Endothelial cell of umbilical vein (primary cell): ENCODE data around the gene STARD9. TPM values are rescaled to one million over a fixed set of nuclear protein-coding genes. Genes with fewer than 3 reads are reported as not detected.

Source experiments
- BruUV-seq: library from RNA; stranded (reverse); fragments of 400-500 nt; replicated peaks from 2 replicates; lab custom pipeline; 2021; lab: Mats Ljungman, UMichigan
- CTCF ChIA-PET: fragments of 300-600, 350-600 bp; sonication (Branson Sonifier 250); formaldehyde crosslinking; loops from one replicate; lab custom pipeline; 2021; ENCODE audit warnings: antibody characterized with exemption, inconsistent platforms; lab: Charles Lee
- POLR2A ChIA-PET: fragments of 300-600, 350-600 bp; sonication (Branson Sonifier 250); formaldehyde crosslinking; loops from one replicate; lab custom pipeline; 2021; ENCODE audit warnings: antibody characterized with exemption, inconsistent platforms; lab: Charles Lee
- DNase-seq: peaks from one replicate; pipeline ENCODE4 v3.0.0-alpha.2; 2011; ENCODE audit warnings: low read depth, low spot score
- FAIRE-seq: peaks from 2 replicates; lab custom pipeline; 2011; peaks lifted over from hg19 to GRCh38; lab: Jason Lieb, UNC
- H2AFZ ChIP-seq: 2 replicates; pipeline ENCODE4 v1.6.0; 2012; ENCODE audit warnings: low read depth, low read length, control low read depth, inconsistent platforms
- H3K27ac ChIP-seq: 2 replicates; pipeline ENCODE4 v1.5.1; 2011; ENCODE audit warnings: low read depth, mild to moderate bottlenecking, control low read depth, low read length, moderate library complexity; ENCODE audit not compliant: insufficient read depth
- H3K27me3 ChIP-seq, 2 experiments: 2 replicates each; pipeline versions ENCODE4 v1.6.0 to v1.6.1; 2011; ENCODE audit warnings: low read length in 2 of 2, mixed read lengths in 1 of 2; ENCODE audit not compliant: control insufficient read depth in 2 of 2, insufficient read depth in 2 of 2
- H3K36me3 ChIP-seq, 2 experiments: 2 replicates in 1 of 2; 3 replicates in 1 of 2; pipeline ENCODE4 v1.5.1; 2011; ENCODE audit warnings: low read length in 2 of 2, mild to moderate bottlenecking in 1 of 2, moderate library complexity in 1 of 2; ENCODE audit not compliant: control insufficient read depth in 2 of 2, insufficient read depth in 2 of 2; ENCODE audit errors: extremely low read depth in 1 of 2
- H3K4me1 ChIP-seq: 3 replicates; pipeline ENCODE4 v1.5.1; 2011; ENCODE audit warnings: mild to moderate bottlenecking, low read length; ENCODE audit not compliant: control insufficient read depth, insufficient read depth; ENCODE audit errors: extremely low read depth
- H3K4me2 ChIP-seq: 2 replicates; pipeline ENCODE4 v1.6.1; 2011; ENCODE audit warnings: low read length, control low read depth, mixed read lengths; ENCODE audit not compliant: insufficient read depth
- H3K4me3 ChIP-seq, 3 experiments: fragments of 200-600 bp in 1 of 3; sonication (generic), shearing (Covaris generic) in 1 of 3; replicated peaks in 1 of 3; 2 replicates each; pipeline ENCODE4 v1.5.1; 2011 to 2016; ENCODE audit warnings: control low read depth in 3 of 3, low read length in 3 of 3, mild to moderate bottlenecking in 2 of 3, inconsistent platforms in 1 of 3, low read depth in 1 of 3, moderate library complexity in 1 of 3; ENCODE audit not compliant: insufficient read depth in 1 of 3
- H3K79me2 ChIP-seq: 2 replicates; pipeline ENCODE4 v1.6.0; 2012; ENCODE audit warnings: low read length, inconsistent platforms; ENCODE audit not compliant: control insufficient read depth, insufficient read depth
- H3K9ac ChIP-seq: replicated peaks from 2 replicates; pipeline ENCODE3; 2011; ENCODE audit warnings: low read length, control low read depth; ENCODE audit not compliant: insufficient read depth; ENCODE audit errors: extremely low read depth
- H3K9me1 ChIP-seq: replicated peaks from 3 replicates; pipeline ENCODE4 v1.6.0; 2011; ENCODE audit warnings: mild to moderate bottlenecking, low read length; ENCODE audit not compliant: control insufficient read depth, insufficient read depth; ENCODE audit errors: extremely low read depth
- H3K9me3 ChIP-seq: replicated peaks from 2 replicates; pipeline ENCODE4 v1.5.1; 2012; ENCODE audit warnings: low read length, inconsistent platforms; ENCODE audit not compliant: control insufficient read depth, insufficient read depth
- H4K20me1 ChIP-seq: replicated peaks from 2 replicates; pipeline ENCODE3; 2011; ENCODE audit warnings: mild to moderate bottlenecking, low read length; ENCODE audit not compliant: control insufficient read depth, insufficient read depth; ENCODE audit errors: extremely low read depth
- EZH2 ChIP-seq: IDR thresholded peaks from 2 replicates; pipeline ENCODE4 v1.6.1; 2012; ENCODE audit warnings: borderline replicate concordance, low read depth, mild to moderate bottlenecking, moderate library complexity, low read length, inconsistent platforms; ENCODE audit not compliant: severe bottlenecking
- FOS ChIP-seq: IDR thresholded peaks from 2 replicates; pipeline ENCODE4 v1.6.1; 2011; ENCODE audit warnings: mild to moderate bottlenecking, low read length, moderate library complexity, borderline replicate concordance; ENCODE audit not compliant: insufficient read depth
- GATA2 ChIP-seq: IDR thresholded peaks from 2 replicates; pipeline ENCODE4 v1.7.0; 2011; ENCODE audit warnings: low read depth, mild to moderate bottlenecking, moderate library complexity, mixed read lengths, low read length; ENCODE audit not compliant: insufficient read length, insufficient read depth
- JUN ChIP-seq: IDR thresholded peaks from 2 replicates; pipeline ENCODE4 v1.6.1; 2011; ENCODE audit warnings: borderline replicate concordance, low read depth; ENCODE audit not compliant: insufficient read length, insufficient read depth
- MYC ChIP-seq: IDR thresholded peaks from one replicate; pipeline ENCODE4 v1.6.1; 2011; ENCODE audit warnings: mild to moderate bottlenecking, low read depth, low read length
- POLR2A ChIP-seq: IDR thresholded peaks from 2 replicates; pipeline ENCODE4 v1.6.1; 2012; ENCODE audit warnings: low read depth, mild to moderate bottlenecking, control low read depth, low read length
- POLR2AphosphoS5 ChIP-seq: IDR thresholded peaks from 2 replicates; pipeline ENCODE4 v1.6.1; 2012; ENCODE audit warnings: low read depth, mild to moderate bottlenecking, control low read depth, low read length, moderate library complexity; ENCODE audit not compliant: insufficient read depth
- dilution Hi-C: fragments of 300-500 bp; cut with MboI; formaldehyde crosslinking; loops from one replicate; pipeline ENCODE4 v1.15.0; 2019; ENCODE audit warnings: low sequenced_read_pairs; ENCODE audit not compliant: extremely low pct_ligation_motif_present
- intact Hi-C: fragments of 100-400 bp; cut with micrococcal nuclease; formaldehyde crosslinking; loops from one replicate; pipeline ENCODE4 v1.10.0; 2022
- polyA plus RNA-seq, 4 experiments: library from polyadenylated mRNA; depleted of rRNA in 3 of 4; stranded (reverse) in 3 of 4; unstranded in 1 of 4; fragments of >200 nt; gene quantifications; 2 replicates each; pipeline versions ENCODE4 v1.2.1 to v1.2.3, GENCODE V29; 2011 to 2012; ENCODE audit warnings: missing spikeins in 1 of 4
- total RNA-seq: library from RNA; stranded (reverse); gene quantifications from 2 replicates; pipeline ENCODE4 v1.2.3, GENCODE V29; 2021
- TF ChIP-seq, protein P1 (sequence below), 2 donors: IDR thresholded peaks; 1 replicate in 1 of 2; 2 replicates in 1 of 2; pipeline ENCODE4 v1.5.1; 2011; ENCODE audit warnings: low read length in 2 of 2, mild to moderate bottlenecking in 2 of 2, moderate library complexity in 2 of 2, control low read depth in 1 of 2, inconsistent platforms in 1 of 2, low read depth in 1 of 2; ENCODE audit not compliant: insufficient read depth in 1 of 2; ENCODE audit errors: extremely low read depth in 1 of 2
- TF ChIP-seq, protein P2 (sequence below): IDR thresholded peaks from 2 replicates; pipeline ENCODE4 v1.6.1; 2011; ENCODE audit not compliant: insufficient read depth, insufficient read length

STARD9 gene
- total and polyA plus RNA-seq, 2 donors (not counting 3 experiments of a cell fraction or from before 2014, with no cell fraction given), result 4.6 to 17.5 TPM

DNA sequence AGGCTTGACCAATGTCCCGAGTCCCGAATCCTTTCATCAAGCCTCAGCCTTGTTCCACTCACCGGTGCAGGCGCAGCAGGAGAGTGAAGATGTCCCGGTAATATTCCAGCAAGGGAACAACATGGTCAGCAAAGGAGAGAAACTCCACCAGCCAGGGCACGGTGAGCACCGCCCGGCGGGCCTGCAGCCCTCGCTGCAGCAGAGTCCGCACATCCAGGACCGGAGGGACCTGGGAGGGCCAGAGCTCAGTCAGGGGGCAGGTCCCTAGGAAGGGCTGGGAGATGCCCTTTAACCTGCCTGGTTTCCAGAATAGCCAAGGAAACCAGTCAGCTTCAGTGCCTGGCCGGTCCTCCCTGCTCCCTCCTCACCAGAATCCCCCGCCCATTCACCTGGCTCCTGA lies 155.1 kb downstream of the STARD9 start:
- no peak overlapping the region for H3K4me2 ChIP-seq
- intact Hi-C loops, result no loop called here
- H3K9me3 ChIP-seq, result no peaks in the 10 kb centered on the region
- no peaks in the 10 kb centered on the region for H3K27me3 ChIP-seq
- CTCF ChIA-PET, result interaction anchor here (1.0 to 5.5 kb wide), 2 partner anchors 8 to 196 kb away, joined by 4 to 30 read pairs; no protein-coding TSS in a partner anchor
- dilution Hi-C loops, result no loop called here
- H3K9ac ChIP-seq, result no peak overlapping the region
- POLR2A ChIA-PET, result no interaction called here
- peaks cover 16 to 65% of the 10 kb centered on the region in 2 experiments for H3K36me3 ChIP-seq
- H3K9me1 ChIP-seq, result no peaks in the 10 kb centered on the region
- no peak overlapping the region for H3K27ac ChIP-seq
- H3K4me1 ChIP-seq, result no peaks in the 10 kb centered on the region
- no TSS peak for BruUV-seq
- peaks cover 2% of the 10 kb centered on the region for H3K79me2 ChIP-seq
- TF ChIP-seq, protein P1, sequence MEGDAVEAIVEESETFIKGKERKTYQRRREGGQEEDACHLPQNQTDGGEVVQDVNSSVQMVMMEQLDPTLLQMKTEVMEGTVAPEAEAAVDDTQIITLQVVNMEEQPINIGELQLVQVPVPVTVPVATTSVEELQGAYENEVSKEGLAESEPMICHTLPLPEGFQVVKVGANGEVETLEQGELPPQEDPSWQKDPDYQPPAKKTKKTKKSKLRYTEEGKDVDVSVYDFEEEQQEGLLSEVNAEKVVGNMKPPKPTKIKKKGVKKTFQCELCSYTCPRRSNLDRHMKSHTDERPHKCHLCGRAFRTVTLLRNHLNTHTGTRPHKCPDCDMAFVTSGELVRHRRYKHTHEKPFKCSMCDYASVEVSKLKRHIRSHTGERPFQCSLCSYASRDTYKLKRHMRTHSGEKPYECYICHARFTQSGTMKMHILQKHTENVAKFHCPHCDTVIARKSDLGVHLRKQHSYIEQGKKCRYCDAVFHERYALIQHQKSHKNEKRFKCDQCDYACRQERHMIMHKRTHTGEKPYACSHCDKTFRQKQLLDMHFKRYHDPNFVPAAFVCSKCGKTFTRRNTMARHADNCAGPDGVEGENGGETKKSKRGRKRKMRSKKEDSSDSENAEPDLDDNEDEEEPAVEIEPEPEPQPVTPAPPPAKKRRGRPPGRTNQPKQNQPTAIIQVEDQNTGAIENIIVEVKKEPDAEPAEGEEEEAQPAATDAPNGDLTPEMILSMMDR (IDR thresholded peaks at IDR 0.05; ENCODE audit: extremely low read depth in 1 of 2, insufficient read depth in 1 of 2, low read depth in 1 of 2, low read length in 2 of 2), result no peak
- H4K20me1 ChIP-seq, result no peaks in the 10 kb centered on the region
- FAIRE-seq (no peak), DNase-seq (no peak)
- H2AFZ ChIP-seq, result no peak overlapping the region
- no peak overlapping the region for H3K4me3 ChIP-seq

DNA sequence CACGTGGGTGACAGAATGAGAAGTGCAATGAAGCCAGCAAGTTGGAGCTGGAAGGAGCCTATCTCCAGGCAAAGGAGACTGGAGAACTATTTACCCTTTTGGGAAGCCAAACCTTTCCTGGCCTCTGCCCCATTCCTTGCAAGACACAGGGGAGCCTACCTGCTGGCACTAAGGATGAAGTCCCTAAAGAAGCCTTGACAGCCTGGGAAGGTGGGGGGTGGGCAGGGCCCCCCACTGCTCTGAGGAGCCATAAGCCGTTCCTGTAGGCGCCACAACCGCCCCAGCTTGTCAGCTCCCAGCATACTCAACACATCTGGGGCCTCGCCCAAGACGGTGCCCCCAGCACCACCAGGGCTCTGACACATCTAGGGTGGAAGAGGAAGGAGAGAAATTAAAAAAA lies 156.1 kb downstream of the STARD9 start:
- ChIA-PET POLR2A (no interaction called here), CTCF (interaction anchor here (1.0 to 5.5 kb wide), 2 partner anchors 8 to 195 kb away, joined by 4 to 30 read pairs; no protein-coding TSS in a partner anchor)
- Histone ChIP-seq H3K36me3 (peaks cover 13 to 60% of the 10 kb centered on the region in 2 experiments), H3K9me1 (no peaks in the 10 kb centered on the region), H3K27me3 (no peaks in the 10 kb centered on the region), H4K20me1 (no peaks in the 10 kb centered on the region), H3K27ac (no peak overlapping the region), H3K4me1 (peaks cover 6% of the 10 kb centered on the region), H3K9me3 (no peaks in the 10 kb centered on the region), H3K4me2 (no peak overlapping the region), H3K4me3 (no peak overlapping the region), H2AFZ (no peak overlapping the region), H3K79me2 (peaks cover 9% of the 10 kb centered on the region), H3K9ac (no peak overlapping the region)
- intact Hi-C loops, result no loop called here
- dilution Hi-C loops, result no loop called here
- FAIRE-seq (no peak), DNase-seq (no peak)
- TF ChIP-seq POLR2AphosphoS5 (no peak), MYC (no peak), FOS (no peak), GATA2 (no peak), POLR2A (no peak), JUN (no peak), EZH2 (no peak)
- TF ChIP-seq, protein P2, sequence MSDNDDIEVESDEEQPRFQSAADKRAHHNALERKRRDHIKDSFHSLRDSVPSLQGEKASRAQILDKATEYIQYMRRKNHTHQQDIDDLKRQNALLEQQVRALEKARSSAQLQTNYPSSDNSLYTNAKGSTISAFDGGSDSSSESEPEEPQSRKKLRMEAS, result no peak
- TF ChIP-seq, protein P1 (IDR thresholded peaks at IDR 0.05; ENCODE audit: extremely low read depth in 1 of 2, insufficient read depth in 1 of 2, low read depth in 1 of 2, low read length in 2 of 2), result no peak
- BruUV-seq, result no TSS peak
